Caki2 (cell line): ENCODE measurements around the gene ZFP42. TPM values are rescaled to one million over a fixed set of nuclear protein-coding genes. Genes with fewer than 3 reads are reported as not detected.
A peak's percentile ranks its signal among the peaks of the same experiment; 100 is the strongest.
"Not testable (repeated sequence)": the region's sequence is repeated elsewhere in the genome, so short reads cannot be mapped to it uniquely, and the experiment has no call there.

ENCODE experiments used
- DNase-seq: peaks from one replicate; pipeline ENCODE4 v3.0.0-alpha.2; 2015; ENCODE audit warnings: low read depth
- in situ Hi-C: cut with HindIII; loops from 2 replicates; pipeline ENCODE4 v1.10.0; 2016; ENCODE audit warnings: low sequenced_read_pairs, low pct_unique_long_range_greater_than_20kb, mixed read lengths
- total RNA-seq: library from RNA; depleted of rRNA; stranded (reverse); fragments of >200 nt; shearing (Covaris generic); gene quantifications from 2 replicates; pipeline ENCODE4 v1.2.3, GENCODE V29; 2014; ENCODE audit warnings: low replicate concordance; rRNA removed

Gene ZFP42
- not detected in 2 replicates for total RNA-seq

DNA sequence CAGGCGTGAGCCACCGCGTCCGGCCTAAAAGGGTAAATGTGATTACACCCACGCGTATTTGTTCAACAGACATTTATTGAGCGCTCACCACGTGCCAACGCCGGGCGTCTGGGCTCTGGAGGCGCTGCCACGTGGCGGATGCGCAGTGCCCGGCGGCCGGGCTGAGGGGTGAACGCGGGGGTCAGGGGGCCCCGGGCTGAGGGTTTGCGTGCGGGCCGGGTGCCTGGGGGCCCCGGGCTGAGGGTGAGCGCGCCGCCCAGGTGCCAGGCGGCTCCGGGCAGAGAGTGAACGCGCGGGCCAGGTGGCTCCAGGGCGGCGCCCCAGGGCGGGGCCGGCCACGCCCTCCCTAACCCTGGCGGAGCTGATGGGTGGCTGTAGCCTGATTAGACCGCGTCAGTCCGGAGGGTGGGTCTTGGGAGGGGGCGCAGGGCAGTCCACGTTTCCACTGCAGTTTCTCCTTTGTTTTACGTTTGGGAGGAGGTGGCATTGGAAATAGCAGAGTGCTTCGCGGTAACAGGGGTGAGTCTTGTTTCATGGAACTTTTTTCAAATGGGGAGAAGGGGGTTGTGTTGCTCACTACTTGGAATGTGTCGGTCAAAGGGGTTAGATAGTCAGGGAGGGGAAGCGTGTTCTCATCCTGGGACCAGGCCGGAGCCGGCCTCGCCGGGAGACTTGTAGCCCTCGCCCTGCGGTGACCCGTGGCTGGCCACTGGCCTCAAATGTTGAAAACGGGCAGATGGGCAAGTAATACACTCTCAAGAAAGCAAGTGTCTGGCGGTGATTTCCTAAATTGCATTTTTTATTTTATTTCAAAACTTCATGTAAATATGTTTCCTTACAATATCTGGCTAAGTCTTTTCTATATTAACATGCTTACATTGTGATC, at the start of gene ZFP42:
Gene ZFP42, plus strand, starts transcription at position 450 of the 886 bp plus-strand sequence. CDS start 7,037 bp downstream, outside the sequence.
- in situ Hi-C loops = no loop called here
- DNase-seq = no peak

DNA sequence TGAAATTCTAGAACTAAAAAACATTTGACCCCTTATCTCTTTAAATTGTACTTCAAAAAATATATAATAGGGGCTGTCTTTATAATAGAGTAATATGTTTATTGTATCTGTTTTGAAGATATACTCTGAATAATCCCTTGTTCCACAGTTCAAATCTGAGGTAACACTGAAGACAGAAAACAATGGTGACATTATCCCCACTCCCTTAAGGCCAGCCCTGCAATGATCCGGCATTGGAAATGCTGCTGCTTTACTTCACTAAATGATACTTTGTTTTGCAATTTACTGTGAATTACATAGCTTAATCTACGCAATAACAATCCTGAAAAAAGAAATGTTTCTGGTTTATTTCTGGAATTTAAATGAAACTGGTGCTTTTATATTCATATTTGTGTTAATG, 34.4 kb upstream of the ZFP42 start:
- DNase-seq = no peak
- in situ Hi-C loops = no loop called here

DNA sequence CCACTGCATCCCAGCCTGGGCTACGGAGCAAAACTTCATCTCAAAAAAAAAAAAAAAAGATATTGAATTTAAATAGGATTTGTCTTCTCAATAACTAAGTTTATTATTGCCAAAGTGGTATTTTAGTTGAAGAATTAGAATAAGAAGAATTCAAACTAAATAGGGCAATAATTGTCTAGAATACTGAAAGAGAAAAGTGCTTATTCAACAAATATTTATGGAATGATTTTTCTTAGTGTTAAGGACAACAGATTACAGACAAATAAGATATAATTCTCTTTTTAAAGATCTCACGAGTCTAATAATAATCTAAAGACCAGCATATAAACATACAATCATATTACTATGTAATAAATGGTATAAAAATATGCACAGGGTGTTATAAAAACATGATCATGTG, 33.6 kb upstream of the ZFP42 start:
- no peak for DNase-seq
- in situ Hi-C loops = no loop called here

DNA sequence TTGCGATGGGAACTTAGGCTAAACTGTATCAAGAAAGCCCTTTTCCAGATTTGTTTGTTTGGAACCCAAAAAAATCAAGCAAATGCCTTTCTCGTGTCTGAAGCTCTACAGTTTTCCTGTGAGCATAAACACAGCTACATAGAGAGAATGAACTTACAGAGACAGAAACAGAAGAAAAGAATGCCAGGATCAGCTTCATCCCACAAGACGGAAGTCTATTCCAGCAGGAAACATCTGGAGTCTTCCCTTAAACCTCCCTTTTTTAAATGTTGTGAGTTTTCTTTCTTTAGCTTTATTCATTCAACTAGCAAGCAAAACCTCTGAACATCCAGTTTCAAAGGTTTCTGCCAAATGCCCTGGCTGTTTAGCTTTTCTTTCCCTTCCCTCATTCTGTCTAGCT, 32.6 kb upstream of the ZFP42 start:
- in situ Hi-C loops = no loop called here
- DNase-seq = no peak

DNA sequence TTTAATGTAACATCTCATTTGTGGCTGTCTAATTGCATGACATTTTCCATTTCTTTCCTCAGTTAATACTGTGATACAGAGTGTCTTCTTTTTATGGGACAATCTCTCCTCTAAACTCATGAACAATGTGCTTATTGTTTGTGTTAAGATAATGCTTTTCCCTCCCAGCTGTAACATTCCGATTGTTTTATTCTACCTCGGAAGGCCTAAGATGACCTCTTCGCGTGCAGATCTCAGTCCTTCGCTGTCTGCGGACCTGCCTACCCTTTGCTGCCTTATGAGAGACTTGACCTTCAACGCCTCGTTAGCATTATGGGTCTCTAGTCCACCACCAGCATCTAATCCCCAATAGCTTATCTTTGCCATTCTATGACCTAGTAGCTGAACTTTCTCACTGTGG, 29.8 kb upstream of the ZFP42 start:
- in situ Hi-C loops = no loop called here
- DNase-seq = no peak

DNA sequence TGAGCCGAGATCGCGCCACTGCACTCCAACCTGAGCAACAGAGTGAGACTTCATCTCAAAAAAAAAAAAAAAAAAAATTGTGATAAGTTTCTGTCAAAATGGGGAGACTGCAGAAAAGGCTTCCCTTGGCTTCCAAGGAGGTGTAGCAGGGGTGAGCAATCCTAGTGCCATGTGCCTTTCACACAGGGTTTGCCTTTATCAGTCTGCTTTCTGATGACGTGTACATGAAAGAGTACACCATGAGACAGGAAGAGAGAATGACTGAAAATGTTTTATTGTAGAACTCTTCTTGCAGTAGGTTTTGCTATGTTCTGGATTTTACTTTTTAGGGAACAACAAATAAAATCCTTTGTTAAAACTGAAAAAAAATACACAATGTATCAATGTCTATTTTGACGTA, 23.4 kb upstream of the ZFP42 start:
- no peak for DNase-seq
- in situ Hi-C loops = no loop called here

DNA sequence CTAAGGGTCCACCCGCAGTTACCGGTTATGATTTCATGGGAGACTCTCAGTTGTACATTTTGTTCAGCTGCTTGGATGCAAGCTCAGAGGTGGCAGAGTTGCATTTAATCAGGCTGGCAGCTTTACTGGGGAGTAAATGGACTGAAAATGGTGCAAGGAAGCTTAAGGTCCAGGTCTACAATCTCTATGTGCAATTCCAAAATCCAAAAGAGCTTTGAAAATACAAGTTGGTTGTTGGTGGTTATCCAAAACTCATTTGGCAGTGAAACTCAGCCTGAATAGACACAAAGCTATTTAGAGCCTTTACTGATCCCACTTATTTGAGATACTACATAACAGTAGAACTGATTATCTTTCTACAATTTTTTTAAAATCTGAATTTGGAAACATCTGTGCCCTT, 11.8 kb upstream of the ZFP42 start:
- no peak for DNase-seq
- in situ Hi-C loops = no loop called here

DNA sequence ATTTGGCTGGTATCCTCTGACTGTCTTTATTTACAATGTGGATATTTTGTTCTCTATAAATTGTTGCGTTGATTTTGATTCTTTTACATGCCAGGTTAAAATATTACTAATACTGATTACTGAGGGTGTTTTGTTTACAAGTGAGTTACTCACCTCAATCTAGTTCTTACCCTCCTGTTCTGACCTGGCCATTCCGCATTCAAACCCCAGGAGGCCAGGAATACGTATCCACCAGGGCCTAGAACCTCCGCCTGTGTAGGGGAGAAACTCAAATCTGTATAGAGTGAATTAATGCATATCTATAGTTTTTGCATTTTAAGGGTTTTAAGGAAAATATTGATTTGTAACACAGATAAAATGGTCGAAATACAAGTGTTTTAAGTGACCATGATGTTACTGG, 2.6 kb upstream of the ZFP42 start:
- in situ Hi-C loops = no loop called here
- DNase-seq = no peak

DNA sequence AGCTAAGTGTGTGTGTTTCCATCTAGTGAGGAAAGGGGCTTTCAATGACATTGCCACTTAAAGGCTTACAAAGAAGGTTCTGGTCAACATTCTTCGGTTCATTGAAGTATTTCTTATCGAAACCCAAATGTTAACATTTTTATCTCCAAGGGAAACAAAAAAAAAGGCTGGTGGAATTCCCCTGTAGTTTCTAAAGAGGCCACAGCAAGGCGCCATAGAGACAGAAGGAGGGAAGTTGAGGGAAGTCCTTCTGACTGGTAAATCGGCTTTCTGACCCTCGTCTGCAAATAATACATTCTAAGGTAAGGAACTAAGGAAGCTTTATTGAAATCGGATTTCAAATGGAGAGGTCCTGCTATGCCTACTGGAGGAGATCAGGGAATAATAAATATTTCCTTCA, 1.7 kb upstream of the ZFP42 start:
- peak; percentile 27 for DNase-seq
- in situ Hi-C loops = no loop called here

DNA sequence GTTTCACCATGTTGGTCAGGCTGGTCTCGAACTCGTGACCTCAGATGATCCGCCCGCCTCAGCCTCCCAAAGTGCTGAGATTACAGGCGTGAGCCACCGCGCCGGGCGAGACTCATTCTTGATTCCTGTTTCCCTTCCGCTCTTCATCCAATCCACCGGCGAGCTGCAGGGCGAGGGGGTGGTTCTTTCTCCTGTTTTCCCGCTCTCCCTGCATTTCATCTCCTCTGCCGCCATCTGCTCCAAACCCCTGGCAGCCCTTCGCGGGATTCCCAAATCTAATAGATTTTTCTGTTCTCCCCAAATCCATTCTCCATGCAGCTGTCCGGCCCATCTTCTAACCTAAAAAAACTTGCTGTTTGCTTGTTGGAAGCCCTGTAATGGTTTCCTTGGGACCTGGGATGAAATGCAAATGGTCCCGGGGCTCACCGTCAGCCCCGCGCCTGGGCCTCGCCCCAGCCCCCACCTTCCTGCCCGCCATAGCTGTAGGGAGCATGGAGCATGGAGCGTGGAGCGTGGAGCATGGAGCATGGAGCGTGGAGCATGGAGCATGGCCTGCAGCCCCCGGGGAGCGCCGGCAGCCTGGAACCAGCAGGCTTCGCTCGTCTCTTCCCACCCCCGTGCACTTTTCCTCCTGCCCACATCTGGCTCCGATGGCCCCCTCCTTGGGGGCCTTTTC, 1.1 kb downstream of the ZFP42 start:
- in situ Hi-C loops = no loop called here
- DNase-seq = no peak

DNA sequence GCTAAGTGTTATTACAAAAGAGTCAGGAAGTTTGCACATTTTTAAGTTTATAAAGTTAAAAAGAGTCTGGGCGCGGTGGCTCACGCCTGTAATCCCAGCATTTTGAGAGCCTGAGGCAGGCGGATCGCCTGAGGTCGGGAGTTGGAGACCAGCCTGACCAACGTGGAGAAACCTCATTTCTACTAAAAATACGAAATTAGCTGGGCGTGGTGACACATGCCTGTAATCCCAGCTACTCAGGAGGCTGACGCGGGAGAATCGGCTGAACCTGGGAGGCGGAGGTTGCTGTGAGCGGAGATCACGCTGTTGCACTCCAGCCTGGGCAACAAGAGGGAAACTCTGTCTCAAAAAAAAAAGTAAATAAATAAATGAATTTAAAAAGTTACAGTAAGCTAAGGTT, 2.4 kb downstream of the ZFP42 start:
- DNase-seq, in situ Hi-C loops: not testable (repeated sequence)

DNA sequence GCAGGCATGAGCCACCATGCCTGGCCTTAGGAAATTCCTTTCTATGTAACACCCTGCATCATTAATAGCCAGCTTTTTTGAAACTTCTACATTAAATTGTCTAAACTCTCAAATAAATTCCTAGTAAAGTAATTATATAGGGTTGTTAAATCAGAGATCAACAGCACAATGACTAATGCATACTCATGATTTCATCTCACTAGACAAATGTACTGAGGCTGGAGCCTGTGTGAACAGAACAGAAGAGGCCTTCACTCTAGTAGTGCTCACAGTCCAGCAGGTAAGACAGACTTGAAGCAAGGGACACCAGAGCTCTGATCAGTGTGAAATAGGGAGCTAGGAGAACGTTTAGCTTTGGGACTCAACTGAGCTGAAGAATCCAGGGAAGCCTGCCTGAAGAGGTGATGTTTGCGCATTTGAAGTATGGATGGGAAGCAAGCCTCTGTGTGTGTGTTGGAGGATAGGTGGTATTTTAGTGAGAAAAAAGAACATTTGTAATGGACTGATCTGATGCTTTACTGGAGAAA, 3.9 kb downstream of the ZFP42 start:
- in situ Hi-C loops = no loop called here
- DNase-seq = no peak

DNA sequence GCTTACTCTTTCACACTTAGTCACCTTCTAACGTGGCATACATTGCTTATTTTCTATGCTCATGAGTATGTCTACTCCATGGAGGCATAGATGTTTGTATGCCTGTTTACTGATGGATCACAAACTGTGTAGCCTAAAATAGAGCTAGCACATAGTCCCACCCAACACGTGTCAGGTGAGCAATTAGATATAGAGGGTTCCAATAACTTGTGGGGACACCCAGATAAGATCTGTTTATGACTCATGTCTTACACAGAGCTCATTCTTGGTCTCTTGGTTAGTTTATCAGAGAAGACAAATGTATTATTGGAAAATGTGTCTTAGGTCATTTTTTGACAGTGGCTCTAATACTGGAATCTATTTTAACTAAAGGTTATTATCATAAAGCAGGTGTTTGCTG, 6.8 kb downstream of the ZFP42 start:
- in situ Hi-C loops = no loop called here
- no peak for DNase-seq

DNA sequence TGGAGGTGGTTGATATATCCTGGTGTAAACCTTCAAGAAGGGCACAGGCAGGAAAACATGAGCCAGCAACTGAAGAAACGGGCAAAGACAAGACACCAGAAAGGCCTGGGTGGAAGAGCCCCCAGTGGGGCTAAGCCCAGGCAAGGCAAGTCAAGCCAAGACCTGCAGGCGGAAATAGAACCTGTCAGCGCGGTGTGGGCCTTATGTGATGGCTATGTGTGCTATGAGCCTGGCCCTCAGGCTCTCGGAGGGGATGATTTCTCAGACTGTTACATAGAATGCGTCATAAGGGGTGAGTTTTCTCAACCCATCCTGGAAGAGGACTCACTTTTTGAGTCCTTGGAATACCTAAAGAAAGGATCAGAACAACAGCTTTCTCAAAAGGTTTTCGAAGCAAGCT, 7.2 kb downstream of the ZFP42 start:
- no peak for DNase-seq
- in situ Hi-C loops = no loop called here

DNA sequence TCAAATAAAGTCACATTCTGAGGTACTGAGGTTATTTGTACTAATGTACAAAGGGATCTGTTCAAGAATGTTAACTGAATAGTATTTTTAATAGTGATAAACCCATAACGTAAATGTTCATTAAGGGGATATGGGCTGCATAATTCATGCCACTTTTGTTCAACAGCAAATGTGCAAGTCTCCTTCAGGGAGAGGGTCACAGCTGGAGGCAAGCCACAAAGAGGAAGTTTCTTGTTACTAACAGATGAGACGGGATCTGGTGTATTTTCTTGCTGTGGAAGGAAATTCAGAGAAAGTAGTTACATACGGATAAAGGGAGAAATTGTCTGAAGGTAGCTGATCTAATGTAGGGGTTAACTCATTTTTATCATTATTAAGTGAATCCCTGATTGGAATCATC, 10.0 kb downstream of the ZFP42 start:
- DNase-seq = no peak
- in situ Hi-C loops = no loop called here

DNA sequence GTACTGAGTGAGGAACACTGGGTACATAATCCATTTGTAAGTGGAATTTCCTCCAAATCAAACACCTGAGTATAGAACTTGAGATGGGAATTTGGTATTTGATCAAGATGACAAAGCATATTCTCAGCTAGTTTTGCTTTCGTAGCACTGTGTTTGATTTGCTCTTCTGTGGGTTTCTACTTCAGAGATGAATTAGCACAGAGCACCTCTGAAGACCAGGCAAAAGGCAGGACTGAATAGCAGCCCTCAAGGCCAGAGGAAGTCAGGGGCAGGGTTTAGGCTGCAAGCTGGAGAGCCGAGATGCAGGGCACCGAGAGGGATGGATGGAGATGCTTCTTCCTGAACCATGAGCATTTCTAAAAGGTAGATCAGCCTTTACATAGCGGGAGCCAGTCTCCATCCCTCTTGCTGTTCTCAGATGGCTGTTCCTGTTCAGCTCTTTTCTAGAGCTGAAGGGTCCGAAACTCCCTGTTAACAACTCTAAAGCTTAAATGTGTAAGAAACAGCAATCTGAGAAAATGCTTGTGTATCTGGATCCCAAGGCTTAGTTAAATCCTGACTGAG, 10.8 kb downstream of the ZFP42 start:
- in situ Hi-C loops = no loop called here
- DNase-seq = no peak

DNA sequence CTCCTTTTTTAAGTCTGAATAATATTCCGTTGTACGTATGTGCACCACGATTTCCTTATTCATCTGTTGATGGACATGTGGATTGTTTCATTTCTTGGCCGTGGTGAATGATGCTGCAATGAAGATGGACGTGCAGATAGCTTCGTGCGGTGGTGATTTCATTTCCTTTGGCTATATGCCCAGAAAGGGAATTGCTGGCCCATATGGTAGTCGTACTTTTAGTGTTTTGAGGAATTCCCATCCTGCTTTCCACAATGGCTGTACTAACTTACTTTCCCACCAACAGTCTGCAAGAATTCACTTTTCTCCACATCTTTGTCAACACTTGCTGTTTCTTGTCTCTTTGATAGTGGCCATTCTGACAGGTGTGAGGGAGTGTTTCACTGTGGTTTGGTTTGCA, 12.8 kb downstream of the ZFP42 start:
- in situ Hi-C loops = no loop called here
- peak; percentile 57 for DNase-seq

DNA sequence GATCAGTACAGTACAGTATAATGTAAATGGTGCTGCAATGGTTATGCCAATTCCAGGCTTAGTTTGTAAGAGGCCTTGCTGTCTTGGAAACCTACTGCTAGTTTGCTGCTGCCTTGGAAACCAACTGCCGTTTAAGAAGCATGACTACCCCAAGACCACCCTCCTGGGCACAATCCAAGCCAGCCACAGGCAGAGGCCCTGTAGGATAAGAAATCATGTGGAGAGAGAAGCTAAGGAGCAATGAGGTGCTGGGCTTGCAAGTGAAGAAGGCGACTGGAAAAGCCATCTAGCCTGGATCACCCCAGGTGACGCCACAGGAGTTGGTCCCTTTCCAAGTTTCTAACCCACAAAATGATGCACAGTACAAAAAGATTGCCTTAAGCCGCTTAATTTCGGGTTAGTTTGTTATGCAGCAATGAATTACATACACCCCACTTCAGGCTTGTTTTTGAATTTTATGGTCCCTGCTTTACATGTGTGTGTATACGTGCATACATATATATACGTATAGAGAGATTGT, 16.9 kb downstream of the ZFP42 start:
- DNase-seq = no peak
- in situ Hi-C loops = no loop called here
